Stimulated activated memory B cell treated with anti-CD40 and anti-IgM and Interleukin-4, amounts not matched to agents 10 μg/mL and 1 μg/mL and 100 μg/mL, for 72 hours (primary cell): ENCODE results near the gene SKAP2.
"Not testable (repeated sequence)": the region's sequence is repeated elsewhere in the genome, so short reads cannot be mapped to it uniquely, and the experiment has no call there.

Experiments
- ATAC-seq: fragments of 150-1000 bp; cut with Tn5 transposase; 2 replicates; pipeline ENCODE4 v1.10.0; 2021
- H3K27ac Mint-ChIP-seq: one replicate; pipeline ENCODE4 v1.8.0; 2022; ENCODE audit warnings: mild to moderate bottlenecking, mixed read lengths
- H3K27me3 Mint-ChIP-seq: one replicate; pipeline ENCODE4 v1.8.0; 2022; ENCODE audit warnings: mixed read lengths
- H3K36me3 Mint-ChIP-seq: one replicate; pipeline ENCODE4 v1.8.0; 2022; ENCODE audit warnings: mixed read lengths
- H3K4me1 Mint-ChIP-seq: one replicate; pipeline ENCODE4 v1.8.0; 2022; ENCODE audit warnings: mixed read lengths
- H3K4me3 Mint-ChIP-seq: one replicate; pipeline ENCODE4 v1.8.0; 2022; ENCODE audit warnings: mild to moderate bottlenecking, moderate library complexity, mixed read lengths
- H3K9me3 Mint-ChIP-seq: one replicate; pipeline ENCODE4 v1.8.0; 2022; ENCODE audit warnings: mixed read lengths

The SKAP2 gene

DNA sequence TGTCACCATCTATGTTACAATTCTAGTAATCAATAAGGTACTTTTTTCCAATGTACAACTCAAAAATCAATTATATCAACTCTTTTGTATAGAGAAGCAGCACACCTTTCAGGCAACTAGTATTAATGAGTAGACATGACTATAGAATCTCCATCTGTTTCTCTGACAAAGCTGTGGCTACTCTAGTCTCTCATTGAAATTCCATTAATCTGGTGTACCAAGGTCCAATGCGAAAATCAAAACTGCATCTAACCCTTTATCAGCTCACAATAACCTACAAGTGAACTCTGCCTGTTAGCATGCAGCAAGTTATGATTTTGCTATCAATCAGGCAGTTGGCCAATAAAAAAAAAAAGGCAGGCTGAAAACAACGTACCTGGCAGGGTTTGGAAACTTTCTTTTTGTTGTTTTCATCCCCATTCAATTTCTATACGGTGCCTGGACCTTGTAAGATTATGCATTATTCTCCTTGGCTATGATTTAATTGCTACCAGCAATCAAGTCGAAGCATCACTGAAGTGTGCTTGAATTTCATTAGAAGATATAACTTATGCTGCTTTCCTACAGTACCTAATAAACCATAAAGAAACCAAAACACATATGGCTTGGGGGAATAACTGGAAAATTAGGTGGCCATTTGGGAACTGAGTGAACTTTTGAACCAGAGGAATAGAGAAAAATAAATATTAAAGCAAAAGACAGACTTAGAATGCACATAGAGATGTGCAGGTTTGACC lies 23.2 kb downstream of the SKAP2 start:
- H3K4me1 Mint-ChIP-seq: no peaks in the 10 kb centered on the region
- H3K27ac Mint-ChIP-seq: no peak overlapping the region
- no peak overlapping the region for H3K4me3 Mint-ChIP-seq
- no peak for ATAC-seq
- no peaks in the 10 kb centered on the region for H3K27me3 Mint-ChIP-seq
- peaks cover 39% of the 10 kb centered on the region for H3K36me3 Mint-ChIP-seq
- H3K9me3 Mint-ChIP-seq: peaks cover 9% of the 10 kb centered on the region

DNA sequence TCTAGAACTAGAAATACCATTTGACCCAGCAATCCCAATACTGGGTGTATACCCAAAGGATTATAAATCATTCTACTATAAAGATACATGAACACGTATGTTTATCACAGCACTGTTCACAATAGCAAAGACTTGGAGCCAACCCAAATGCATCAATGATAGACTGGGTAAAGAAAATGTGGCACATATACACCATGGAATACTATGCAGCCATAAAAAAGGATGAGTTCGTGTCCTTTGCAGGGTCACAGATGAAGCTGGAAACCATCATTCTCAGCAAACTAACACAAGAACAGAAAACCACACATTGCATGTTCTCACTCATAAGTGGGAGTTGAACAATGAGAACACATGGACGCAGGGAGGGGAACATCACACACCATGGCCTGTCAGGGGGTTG lies 27.6 kb downstream of the SKAP2 start:
- not testable (repeated sequence) for ATAC-seq, H3K4me3 Mint-ChIP-seq, H3K27me3 Mint-ChIP-seq, H3K27ac Mint-ChIP-seq
- peaks cover 83% of the 10 kb centered on the region for H3K36me3 Mint-ChIP-seq
- H3K4me1 Mint-ChIP-seq: peaks cover 18% of the 10 kb centered on the region
- H3K9me3 Mint-ChIP-seq: peaks cover 13% of the 10 kb centered on the region

DNA sequence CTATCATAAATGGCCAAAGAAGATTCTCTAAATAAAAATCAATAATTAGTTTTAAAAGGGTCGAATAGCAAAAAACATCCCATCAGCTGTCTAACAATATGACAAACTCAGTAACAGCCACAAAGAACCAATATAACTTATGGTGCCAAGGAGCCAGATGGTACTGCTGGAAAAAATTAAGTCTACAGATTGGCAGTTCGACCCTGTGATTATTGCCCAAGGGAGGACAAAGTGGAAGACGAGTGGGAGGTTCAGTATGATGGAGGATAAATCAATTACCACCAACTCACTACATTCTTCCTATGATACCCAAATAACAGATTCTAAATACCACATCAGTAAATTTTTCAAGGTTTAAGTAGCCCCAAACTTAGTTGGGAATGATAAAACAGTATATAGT lies 49.0 kb downstream of the SKAP2 start:
- Mint-ChIP-seq H3K27me3 (no peaks in the 10 kb centered on the region), H3K4me1 (peaks cover 19% of the 10 kb centered on the region), H3K9me3 (no peaks in the 10 kb centered on the region), H3K36me3 (peaks cover 34% of the 10 kb centered on the region), H3K4me3 (no peak overlapping the region), H3K27ac (no peak overlapping the region)
- no peak for ATAC-seq

DNA sequence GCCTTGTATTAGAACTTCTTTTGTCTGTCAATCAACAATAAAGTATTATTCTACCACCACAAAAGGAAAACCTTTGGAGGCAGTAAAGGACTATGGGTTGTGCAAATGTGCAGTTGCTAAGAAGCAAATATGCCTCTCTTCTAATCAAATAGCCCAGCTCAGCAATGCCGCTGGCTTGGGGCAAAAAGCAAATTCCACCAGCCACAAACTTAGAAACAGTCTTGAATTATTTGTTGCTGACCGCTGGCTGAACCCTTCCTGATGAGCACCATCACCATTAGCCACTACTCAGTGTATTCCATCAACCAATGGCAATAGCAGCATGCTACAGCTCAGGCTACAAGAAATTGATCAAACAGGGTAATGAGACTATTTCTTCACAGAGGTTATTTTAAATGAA lies 51.0 kb downstream of the SKAP2 start:
- Mint-ChIP-seq H3K27me3 (no peaks in the 10 kb centered on the region), H3K27ac (no peak overlapping the region), H3K9me3 (no peaks in the 10 kb centered on the region), H3K4me3 (no peak overlapping the region), H3K36me3 (peaks cover 41% of the 10 kb centered on the region), H3K4me1 (peaks cover 33% of the 10 kb centered on the region)
- no peak for ATAC-seq

DNA sequence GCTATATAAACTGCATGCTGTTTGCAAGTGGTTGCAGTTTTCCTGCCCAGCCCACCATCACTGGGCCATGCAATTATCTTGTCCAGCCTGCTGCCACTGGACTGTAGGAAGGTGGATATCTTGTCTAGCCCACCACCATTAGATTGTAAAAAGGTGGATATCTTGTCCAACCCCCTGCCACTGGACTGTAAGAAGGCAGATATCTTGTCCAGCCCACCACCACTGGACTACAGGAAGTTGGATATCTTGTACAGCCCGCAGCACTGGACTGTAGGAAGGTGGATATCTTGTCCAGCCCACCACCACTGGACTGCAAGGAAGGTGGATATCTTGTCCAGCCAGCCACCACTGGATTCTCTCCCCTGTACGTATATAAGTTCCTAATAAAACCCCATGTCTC lies 69.8 kb downstream of the SKAP2 start:
- H3K4me3 Mint-ChIP-seq: no peak overlapping the region
- H3K27ac Mint-ChIP-seq: no peak overlapping the region
- peaks cover 3% of the 10 kb centered on the region for H3K9me3 Mint-ChIP-seq
- peaks cover 21% of the 10 kb centered on the region for H3K36me3 Mint-ChIP-seq
- H3K27me3 Mint-ChIP-seq: no peaks in the 10 kb centered on the region
- ATAC-seq: no peak
- peaks cover 6% of the 10 kb centered on the region for H3K4me1 Mint-ChIP-seq

DNA sequence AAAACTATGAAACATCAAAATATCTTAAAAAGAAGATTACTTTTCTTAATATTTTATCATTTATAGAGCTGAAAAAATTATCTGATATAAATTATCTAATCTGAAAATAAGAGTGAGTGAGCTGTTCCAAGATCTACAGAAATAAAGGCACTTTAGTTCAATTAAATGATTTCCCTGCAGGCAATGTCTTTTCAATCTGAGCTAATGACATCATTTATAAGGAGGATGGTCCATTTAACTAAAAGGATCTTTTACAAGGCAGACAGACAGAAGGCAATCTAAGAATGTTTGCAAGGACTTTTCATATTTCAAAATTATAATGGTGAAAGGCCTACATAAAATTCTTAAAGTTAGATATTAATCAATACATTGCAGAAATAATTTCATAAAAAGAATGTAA lies 71.8 kb downstream of the SKAP2 start:
- Mint-ChIP-seq H3K27ac (no peak overlapping the region), H3K36me3 (peaks cover 12% of the 10 kb centered on the region), H3K27me3 (no peaks in the 10 kb centered on the region), H3K4me3 (no peak overlapping the region), H3K4me1 (no peaks in the 10 kb centered on the region), H3K9me3 (no peaks in the 10 kb centered on the region)
- ATAC-seq: no peak

DNA sequence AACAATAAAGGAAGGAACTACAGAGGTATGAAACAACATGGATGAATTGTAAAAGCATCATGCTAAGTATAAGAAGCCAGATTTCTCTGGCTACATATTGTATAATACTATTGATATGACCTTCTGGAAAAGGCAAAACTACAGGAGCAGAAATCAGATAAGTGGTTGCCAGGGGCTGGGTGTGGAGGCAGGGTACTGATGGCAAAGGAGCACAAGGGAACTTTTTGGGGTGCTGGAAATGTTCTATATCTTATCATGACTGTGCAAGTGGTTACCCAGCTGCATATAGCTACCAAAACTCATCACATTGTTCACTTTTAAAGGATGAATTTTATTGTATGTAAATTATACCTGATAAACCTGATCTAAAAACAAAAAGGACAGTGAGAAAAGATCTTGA lies 72.4 kb downstream of the SKAP2 start:
- no peaks in the 10 kb centered on the region for H3K4me1 Mint-ChIP-seq
- no peaks in the 10 kb centered on the region for H3K27me3 Mint-ChIP-seq
- no peaks in the 10 kb centered on the region for H3K9me3 Mint-ChIP-seq
- peaks cover 15% of the 10 kb centered on the region for H3K36me3 Mint-ChIP-seq
- no peak for ATAC-seq
- H3K27ac Mint-ChIP-seq: no peak overlapping the region
- no peak overlapping the region for H3K4me3 Mint-ChIP-seq

DNA sequence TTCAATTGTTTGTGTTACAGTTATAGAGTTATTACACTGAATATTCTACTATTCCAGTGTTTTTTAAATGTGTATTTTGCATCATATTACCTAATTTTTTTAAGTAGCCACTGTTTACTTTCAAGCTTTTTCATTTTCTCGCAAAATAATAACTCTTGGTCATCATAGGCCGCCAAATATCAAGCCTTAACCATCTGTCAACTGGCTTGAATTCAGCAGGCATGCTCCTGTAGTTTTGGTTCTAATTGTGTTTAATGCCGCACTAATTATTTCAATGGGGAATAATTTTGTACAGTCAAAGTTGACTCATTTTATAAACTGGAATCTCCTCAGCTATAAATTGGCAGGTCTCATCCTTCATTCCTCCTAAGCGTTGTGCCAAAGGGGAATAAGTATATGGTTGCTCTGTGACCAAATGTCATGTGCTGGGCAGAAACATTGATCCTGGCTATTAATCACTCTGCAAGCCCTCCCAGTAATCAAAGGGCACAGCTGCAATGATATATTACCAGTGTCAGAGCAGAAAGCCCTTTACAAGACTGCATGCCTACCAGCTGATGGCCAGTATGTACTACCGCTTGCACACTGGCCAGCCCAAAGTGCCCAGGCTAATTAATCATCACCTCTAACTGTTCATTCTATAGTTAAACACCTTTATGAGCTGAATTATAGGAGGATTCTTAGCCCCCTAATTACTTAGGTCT lies 74.8 kb downstream of the SKAP2 start:
- H3K36me3 Mint-ChIP-seq: peaks cover 24% of the 10 kb centered on the region
- no peaks in the 10 kb centered on the region for H3K27me3 Mint-ChIP-seq
- H3K4me1 Mint-ChIP-seq: no peaks in the 10 kb centered on the region
- no peaks in the 10 kb centered on the region for H3K9me3 Mint-ChIP-seq
- ATAC-seq: no peak
- H3K27ac Mint-ChIP-seq: no peak overlapping the region
- H3K4me3 Mint-ChIP-seq: no peak overlapping the region

DNA sequence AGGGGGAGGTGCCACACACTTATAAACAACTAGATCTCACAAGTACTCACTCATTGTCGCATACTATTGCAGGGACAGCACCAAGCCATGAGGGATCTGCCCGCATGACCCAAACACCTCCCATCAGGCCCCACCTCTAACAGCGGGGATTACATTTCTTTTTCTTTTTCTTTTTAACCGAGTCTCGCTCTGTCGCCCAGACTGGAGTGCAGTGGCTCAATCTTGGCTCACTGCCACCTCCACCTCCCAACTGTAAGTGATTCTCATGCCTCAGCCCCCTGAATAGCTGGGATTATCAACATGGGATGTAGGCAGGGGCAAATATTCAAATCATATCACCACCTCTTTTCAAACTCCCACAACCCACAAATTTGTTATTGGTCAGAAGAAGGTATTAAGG lies 76.7 kb downstream of the SKAP2 start:
- Mint-ChIP-seq H3K27ac (no peak overlapping the region), H3K4me3 (no peak overlapping the region), H3K9me3 (no peaks in the 10 kb centered on the region), H3K27me3 (no peaks in the 10 kb centered on the region), H3K4me1 (no peaks in the 10 kb centered on the region), H3K36me3 (peaks cover 42% of the 10 kb centered on the region)
- no peak for ATAC-seq

DNA sequence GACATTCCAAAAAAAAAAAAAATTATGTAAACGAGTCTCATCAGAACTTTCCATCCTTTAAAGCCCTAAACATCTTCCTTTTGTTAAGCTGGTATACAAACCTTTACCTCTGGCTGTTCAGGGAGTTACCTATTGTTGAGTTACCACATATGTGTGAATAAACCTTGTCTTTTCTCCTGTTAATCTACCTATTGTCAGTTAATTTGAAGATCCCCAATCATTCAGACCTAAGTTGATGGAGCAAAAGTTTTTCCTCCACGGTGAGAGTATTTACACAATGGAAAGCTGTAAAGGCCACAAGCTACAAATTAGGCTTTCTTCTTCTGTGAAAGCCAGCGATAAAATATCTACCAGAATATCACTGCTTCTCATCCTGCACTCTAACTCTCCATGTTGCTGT lies 80.3 kb downstream of the SKAP2 start:
- H3K9me3 Mint-ChIP-seq: no peaks in the 10 kb centered on the region
- H3K4me3 Mint-ChIP-seq: no peak overlapping the region
- H3K4me1 Mint-ChIP-seq: no peaks in the 10 kb centered on the region
- no peak for ATAC-seq
- H3K27me3 Mint-ChIP-seq: no peaks in the 10 kb centered on the region
- H3K27ac Mint-ChIP-seq: no peak overlapping the region
- H3K36me3 Mint-ChIP-seq: peaks cover 50% of the 10 kb centered on the region

DNA sequence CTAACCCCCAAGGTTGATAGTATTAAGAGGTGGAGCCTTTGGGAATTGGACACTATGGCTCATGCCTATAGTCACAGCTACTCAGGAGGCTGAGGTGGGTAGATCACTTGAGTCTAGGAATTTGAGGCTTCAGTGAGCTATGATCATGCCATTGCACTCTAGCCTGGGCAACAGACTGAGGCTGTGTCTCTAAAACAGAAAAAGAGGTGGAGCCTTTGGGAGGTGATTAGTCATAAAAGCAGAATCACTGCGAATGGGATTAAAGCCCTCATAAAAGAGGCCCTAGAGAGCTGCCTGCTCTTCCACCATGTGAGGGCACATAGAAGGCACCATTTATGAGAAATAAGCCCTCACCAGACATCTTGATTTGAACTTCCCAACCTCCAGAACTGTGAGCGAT lies 81.9 kb downstream of the SKAP2 start:
- ATAC-seq: no peak
- Mint-ChIP-seq H3K9me3 (no peaks in the 10 kb centered on the region), H3K27ac (no peak overlapping the region), H3K4me3 (no peak overlapping the region), H3K27me3 (no peaks in the 10 kb centered on the region), H3K36me3 (peaks cover 39% of the 10 kb centered on the region), H3K4me1 (no peaks in the 10 kb centered on the region)

DNA sequence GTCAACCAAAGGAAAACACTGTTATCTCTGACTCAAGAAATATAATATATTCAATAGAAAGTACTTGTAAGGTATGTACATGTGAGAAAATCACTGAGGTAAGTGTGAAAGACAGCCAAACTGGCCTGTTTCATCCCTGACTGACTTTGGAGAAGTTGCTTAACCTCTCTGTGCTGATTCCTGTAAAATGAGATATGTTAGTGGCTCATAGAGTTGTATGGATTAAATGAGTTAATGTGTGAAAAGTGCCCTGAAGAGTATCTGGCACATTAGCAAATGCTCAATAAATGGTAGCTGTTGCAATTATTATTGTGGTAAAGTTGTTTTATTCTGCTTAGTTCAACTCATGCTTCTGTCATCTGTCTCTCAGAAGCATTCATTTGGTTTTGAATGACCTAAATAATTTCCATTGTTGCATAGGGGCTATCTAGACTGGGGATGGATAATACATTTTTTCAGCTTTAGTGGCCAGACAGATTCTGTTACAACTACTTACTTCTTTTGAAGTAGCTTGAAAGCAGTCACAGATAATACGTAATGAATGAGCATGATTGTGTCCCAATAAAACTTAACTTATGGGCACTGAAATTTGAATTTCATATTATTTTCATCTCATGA lies 84.3 kb downstream of the SKAP2 start:
- H3K36me3 Mint-ChIP-seq: peaks cover 29% of the 10 kb centered on the region
- H3K4me1 Mint-ChIP-seq: no peaks in the 10 kb centered on the region
- H3K27ac Mint-ChIP-seq: no peak overlapping the region
- no peaks in the 10 kb centered on the region for H3K27me3 Mint-ChIP-seq
- H3K9me3 Mint-ChIP-seq: no peaks in the 10 kb centered on the region
- ATAC-seq: no peak
- H3K4me3 Mint-ChIP-seq: no peak overlapping the region

DNA sequence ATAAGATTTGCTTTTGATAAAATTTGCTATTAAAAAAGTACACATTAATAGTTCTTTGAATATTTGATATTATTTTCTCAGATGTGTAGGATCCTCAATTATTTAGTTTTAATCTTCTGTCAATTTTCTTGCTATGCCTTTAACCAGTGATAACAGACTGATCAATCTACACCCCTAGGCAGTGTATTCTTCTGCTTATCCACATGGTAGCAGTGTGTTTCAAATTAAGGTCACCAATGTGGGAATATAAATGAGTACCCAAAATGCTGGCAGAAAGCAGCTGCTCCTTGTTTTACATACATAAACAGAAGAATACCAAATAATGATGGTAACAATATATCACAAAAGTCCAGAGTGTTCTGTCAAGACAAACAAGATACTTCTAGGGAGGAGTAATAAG lies 87.0 kb downstream of the SKAP2 start:
- Mint-ChIP-seq H3K9me3 (no peaks in the 10 kb centered on the region), H3K27ac (no peak overlapping the region), H3K27me3 (no peaks in the 10 kb centered on the region), H3K36me3 (peaks cover 20% of the 10 kb centered on the region), H3K4me1 (no peaks in the 10 kb centered on the region), H3K4me3 (no peak overlapping the region)
- no peak for ATAC-seq

DNA sequence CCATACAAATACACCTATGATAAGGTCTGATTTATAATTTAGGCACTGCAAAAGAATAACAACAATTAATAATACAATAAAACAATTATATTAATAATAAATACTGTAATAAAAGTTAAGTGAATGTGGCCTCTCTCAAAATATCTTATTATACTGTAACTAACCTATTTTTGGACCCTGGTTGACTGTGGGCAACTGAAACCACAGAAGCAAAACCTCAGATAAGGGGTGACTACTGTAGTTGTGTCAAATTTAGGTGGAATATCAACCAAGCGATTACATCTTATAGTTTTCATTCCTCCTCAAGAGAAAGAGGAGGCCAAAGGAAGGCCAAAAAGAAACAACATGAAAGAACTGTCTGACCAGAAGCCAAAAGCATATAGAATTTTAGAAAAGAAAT lies 103.9 kb downstream of the SKAP2 start:
- Mint-ChIP-seq H3K9me3 (peaks cover 3% of the 10 kb centered on the region), H3K27me3 (no peaks in the 10 kb centered on the region), H3K36me3 (peaks cover 31% of the 10 kb centered on the region), H3K27ac (no peak overlapping the region), H3K4me1 (peaks cover 3% of the 10 kb centered on the region), H3K4me3 (no peak overlapping the region)
- no peak for ATAC-seq

DNA sequence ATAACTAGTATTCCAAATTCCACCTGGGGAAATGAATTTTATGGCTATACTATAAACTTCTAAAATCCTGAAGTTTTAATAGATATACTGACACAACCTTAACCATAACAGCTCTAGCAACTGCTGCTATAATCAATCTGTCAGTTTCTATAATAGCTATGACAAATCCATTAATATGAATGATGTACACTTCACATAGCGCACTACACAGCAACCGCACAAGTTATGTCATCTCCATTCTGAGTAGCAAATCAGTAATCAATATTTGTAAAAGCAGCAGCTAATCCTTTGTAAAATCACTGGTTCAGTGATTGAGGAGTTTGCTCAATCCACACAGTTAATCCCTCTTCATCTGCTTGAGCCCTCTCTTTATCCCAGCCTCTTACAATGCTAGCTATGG lies 105.3 kb downstream of the SKAP2 start:
- Mint-ChIP-seq H3K4me3 (no peak overlapping the region), H3K36me3 (peaks cover 31% of the 10 kb centered on the region), H3K4me1 (peaks cover 6% of the 10 kb centered on the region), H3K9me3 (peaks cover 3% of the 10 kb centered on the region), H3K27ac (no peak overlapping the region), H3K27me3 (no peaks in the 10 kb centered on the region)
- no peak for ATAC-seq

DNA sequence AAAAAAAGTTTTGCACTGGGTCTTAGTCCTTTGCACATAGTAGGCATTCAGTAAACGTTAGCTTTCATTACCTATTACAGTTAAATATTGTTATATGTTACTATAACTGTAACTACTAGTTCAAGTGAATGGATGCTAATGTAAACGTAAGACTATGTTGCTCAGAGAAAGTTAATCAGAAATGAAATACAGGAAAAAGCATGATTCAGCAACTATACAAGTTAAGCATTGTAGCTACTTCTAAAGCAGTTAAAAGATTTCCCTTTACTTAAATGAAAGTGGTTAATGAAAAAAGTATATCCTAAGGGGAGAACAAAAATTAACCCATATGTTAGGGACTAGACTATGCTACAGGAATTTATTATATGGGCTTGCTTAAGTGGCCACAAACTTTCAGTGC lies 121.2 kb downstream of the SKAP2 start:
- Mint-ChIP-seq H3K27ac (no peak overlapping the region), H3K27me3 (no peaks in the 10 kb centered on the region), H3K36me3 (peaks cover 29% of the 10 kb centered on the region), H3K4me1 (peaks cover 6% of the 10 kb centered on the region), H3K4me3 (no peak overlapping the region), H3K9me3 (no peaks in the 10 kb centered on the region)
- no peak for ATAC-seq
